ENCODE data around the gene MAGEF1. TPM values are rescaled to one million over a fixed set of nuclear protein-coding genes. Genes with fewer than 3 reads are reported as not detected.

MAGEF1 gene
- total and polyA plus RNA-seq, 2 of the 8 experiments (the other 6 are each of a cell fraction or from before 2014, with no cell fraction given): 26.5 to 56.7 TPM

GRCh38 chr3:184688251-184688881 is 23.5 kb downstream of the MAGEF1 start:
- Histone ChIP-seq H4K5ac (ENCODE audit: insufficient read length, low read depth, low read length) (no peak overlapping the region), H3K27ac (ENCODE audit: low read depth, low read length) (no peak overlapping the region), H3K27me3 (replicated peaks in 1 of 4; ENCODE audit: control insufficient read depth in 3 of 4, extremely low read depth in 1 of 4, insufficient read depth in 3 of 4, low read length in 3 of 4) (peaks cover 0 to 4% (median 2%) of the 10 kb centered on the region in 4 experiments; a peak in 2 of 7 replicates), H2BK15ac (ENCODE audit: low read length) (no peak overlapping the region), H3K79me2 (ENCODE audit: control insufficient read depth in 1 of 2, insufficient read depth in 2 of 2, low read length in 2 of 2) (no peaks in the 10 kb centered on the region), H2BK20ac (ENCODE audit: low read length) (no peak overlapping the region), H3K9me3 (ENCODE audit: insufficient read depth in 2 of 2, low read depth in 1 of 2, low read length in 1 of 2) (peaks cover 3 to 5% of the 10 kb centered on the region in 2 experiments; a peak in 3 of 4 replicates), H2AFZ (ENCODE audit: low read length) (no peak overlapping the region), H3K23me2 (ENCODE audit: low read depth, low read length) (no peaks in the 10 kb centered on the region; the same call in 1 of the 2 replicates), H3K4me1 (replicated peaks in 1 of 4; ENCODE audit: control insufficient read depth in 3 of 4, insufficient read depth in 4 of 4, low read length in 3 of 4) (peaks cover 0 to 10% (median 3%) of the 10 kb centered on the region in 4 experiments; a peak in 4 of 7 replicates), H3K36me3 (ENCODE audit: control insufficient read depth in 2 of 4, insufficient read depth in 4 of 4, low read length in 3 of 4) (no peaks in the 10 kb centered on the region), H3K14ac (ENCODE audit: insufficient read length) (no peak overlapping the region), H3K4me2 (ENCODE audit: insufficient read depth in 1 of 2, low read depth in 2 of 2, low read length in 2 of 2) (no peak overlapping the region), H3K79me1 (ENCODE audit: low read depth, low read length) (no peaks in the 10 kb centered on the region), H3K4me3 (ENCODE audit: extremely low read depth in 1 of 4, insufficient read depth in 2 of 4, low read depth in 3 of 4, low read length in 4 of 4) (no peak overlapping the region), H2BK12ac (ENCODE audit: low read depth, low read length) (no peak overlapping the region), H4K20me1 (replicated peaks in 1 of 2; ENCODE audit: control insufficient read depth in 1 of 2, insufficient read depth in 2 of 2, low read length in 2 of 2) (no peaks in the 10 kb centered on the region), H2BK5ac (ENCODE audit: low read depth, low read length) (no peak overlapping the region), H3K56ac (replicated peaks; ENCODE audit: insufficient read length, low read depth, low read length) (no peak overlapping the region), H3K18ac (ENCODE audit: extremely low read depth, low read length) (no peak overlapping the region; the same call in 1 of the 2 replicates), H4K8ac (ENCODE audit: extremely low read depth, insufficient read depth, low read length) (no peak overlapping the region), H3K4ac (replicated peaks; ENCODE audit: insufficient read length, low read depth, low read length) (no peak overlapping the region), H4K91ac (replicated peaks; ENCODE audit: insufficient read length, low read length) (no peak overlapping the region), H2BK120ac (replicated peaks; ENCODE audit: low read depth, low read length) (no peak overlapping the region), H3K23ac (ENCODE audit: insufficient read length) (no peak overlapping the region), H2AK5ac (ENCODE audit: low read depth, low read length) (no peak overlapping the region), H3K9ac (replicated peaks in 1 of 4; ENCODE audit: extremely low read depth in 1 of 4, low read depth in 3 of 4, low read length in 3 of 4) (no peak overlapping the region)
- 64% methylated on average over 5 of the region's 5 CpGs; no CpG with 5 or more reads in 1 of the 2 experiments for WGBS, 2 experiments (ENCODE audit: extremely low coverage in 1 of 2, insufficient coverage in 1 of 2, insufficient read length in 1 of 2, insufficient replicate concordance in 2 of 2, low coverage in 1 of 2, low lambda C conversion rate in 2 of 2, missing lambda C conversion rate in 1 of 2)
- CTCF ChIA-PET (ENCODE audit: partially characterized antibody): interaction anchor here (0.6 to 2.5 kb wide), 10 partner anchors 16 to 484 kb away, joined by 3 to 9 read pairs (median 4); partner anchors contain the start of gene EPHB3
- DNase-seq (ENCODE audit: low read depth in 1 of 2, low spot score in 2 of 2): no peak
- FAIRE-seq: no peak
- POLR2A ChIA-PET (ENCODE audit: partially characterized antibody): interaction anchor here (1.0 to 1.7 kb wide), 2 partner anchors 23 to 54 kb away, joined by 3 to 5 read pairs; partner anchors contain the start of gene MAGEF1
- TF ChIP-seq SRF (IDR thresholded peaks at IDR 0.05; ENCODE audit: low read depth, low read length): no peak
- no peak for TF ChIP-seq GABPA (IDR thresholded peaks at IDR 0.05; ENCODE audit: borderline replicate concordance, insufficient read depth, low read length)
- TF ChIP-seq MAX (IDR thresholded peaks at IDR 0.05): no peak
- no peak for TF ChIP-seq FOSL1 (IDR thresholded peaks at IDR 0.05; ENCODE audit: insufficient read depth, low read depth, low read length)
- TF ChIP-seq YY1 (IDR thresholded peaks at IDR 0.05; ENCODE audit: low read depth, low read length): no peak
- TF ChIP-seq E2F6 (IDR thresholded peaks at IDR 0.05): no peak
- TF ChIP-seq USF2 (IDR thresholded peaks at IDR 0.05; ENCODE audit: low read length): no peak
- no peak for TF ChIP-seq RAD21 (IDR thresholded peaks at IDR 0.05 in 1 of 2, conservative IDR thresholded peaks at IDR 0.05 in 1 of 2; ENCODE audit: low read depth in 2 of 2, low read length in 2 of 2)
- TF ChIP-seq POLR2A (IDR thresholded peaks at IDR 0.05; ENCODE audit: control extremely low read depth in 1 of 2, low read depth in 2 of 2, low read length in 2 of 2): no peak
- no peak for TF ChIP-seq BCL11A (IDR thresholded peaks at IDR 0.05; ENCODE audit: low read depth in 2 of 2, low read length in 2 of 2)
